PFSK-1 (cell line): ENCODE results near the gene FIBCD1.

ENCODE experiments used
- FOXP2 ChIP-seq: optimal IDR thresholded peaks from 2 replicates; pipeline ENCODE3; 2011; ENCODE audit warnings: borderline replicate concordance, control low read depth, inconsistent platforms; ENCODE audit not compliant: insufficient read depth; ENCODE audit errors: extremely low read length, extremely low read depth
- POLR2AphosphoS5 ChIP-seq: IDR thresholded peaks from 2 replicates; pipeline ENCODE4 v1.6.1; 2012; ENCODE audit warnings: low read depth, mild to moderate bottlenecking, control low read depth, low read length, moderate library complexity
- SIN3A ChIP-seq: IDR thresholded peaks from 2 replicates; pipeline ENCODE4 v1.6.1; 2012; ENCODE audit warnings: mild to moderate bottlenecking, low read length, moderate library complexity, borderline replicate concordance; ENCODE audit not compliant: insufficient read depth
- TAF1 ChIP-seq: IDR thresholded peaks from 2 replicates; pipeline ENCODE4 v1.6.1; 2012; ENCODE audit warnings: low read length, control low read depth, borderline replicate concordance; ENCODE audit not compliant: insufficient read depth
- TF ChIP-seq, protein P1 (sequence below), 2 experiments: IDR thresholded peaks; 2 replicates each; pipeline versions ENCODE4 v1.6.1 to v1.8.0; 2011 to 2012; ENCODE audit warnings: low read depth in 2 of 2, low read length in 2 of 2, control low read depth in 1 of 2, inconsistent platforms in 1 of 2, mild to moderate bottlenecking in 1 of 2, moderate library complexity in 1 of 2; ENCODE audit not compliant: insufficient read depth in 1 of 2

The FIBCD1 gene

DNA sequence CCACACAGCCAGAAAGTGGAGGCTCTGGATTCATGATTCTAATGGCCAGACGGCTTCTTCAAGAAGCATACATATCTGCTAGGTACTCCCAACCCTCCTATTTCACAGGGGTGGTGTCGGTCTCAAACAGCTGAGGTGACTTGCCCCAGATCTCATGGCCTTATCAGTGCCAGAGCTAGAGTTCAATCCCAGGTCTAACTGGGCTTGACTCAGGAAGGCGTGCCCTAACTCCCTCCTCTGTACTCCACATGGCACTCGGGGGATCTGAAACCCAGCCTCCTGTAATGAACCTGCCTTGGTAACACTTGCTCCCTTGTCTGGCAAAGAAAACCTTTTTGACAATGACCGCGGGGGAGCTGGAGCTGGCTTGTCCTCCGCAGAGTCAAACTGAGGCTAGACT lies 44.5 kb downstream of the FIBCD1 start:
- TF ChIP-seq, protein P1, sequence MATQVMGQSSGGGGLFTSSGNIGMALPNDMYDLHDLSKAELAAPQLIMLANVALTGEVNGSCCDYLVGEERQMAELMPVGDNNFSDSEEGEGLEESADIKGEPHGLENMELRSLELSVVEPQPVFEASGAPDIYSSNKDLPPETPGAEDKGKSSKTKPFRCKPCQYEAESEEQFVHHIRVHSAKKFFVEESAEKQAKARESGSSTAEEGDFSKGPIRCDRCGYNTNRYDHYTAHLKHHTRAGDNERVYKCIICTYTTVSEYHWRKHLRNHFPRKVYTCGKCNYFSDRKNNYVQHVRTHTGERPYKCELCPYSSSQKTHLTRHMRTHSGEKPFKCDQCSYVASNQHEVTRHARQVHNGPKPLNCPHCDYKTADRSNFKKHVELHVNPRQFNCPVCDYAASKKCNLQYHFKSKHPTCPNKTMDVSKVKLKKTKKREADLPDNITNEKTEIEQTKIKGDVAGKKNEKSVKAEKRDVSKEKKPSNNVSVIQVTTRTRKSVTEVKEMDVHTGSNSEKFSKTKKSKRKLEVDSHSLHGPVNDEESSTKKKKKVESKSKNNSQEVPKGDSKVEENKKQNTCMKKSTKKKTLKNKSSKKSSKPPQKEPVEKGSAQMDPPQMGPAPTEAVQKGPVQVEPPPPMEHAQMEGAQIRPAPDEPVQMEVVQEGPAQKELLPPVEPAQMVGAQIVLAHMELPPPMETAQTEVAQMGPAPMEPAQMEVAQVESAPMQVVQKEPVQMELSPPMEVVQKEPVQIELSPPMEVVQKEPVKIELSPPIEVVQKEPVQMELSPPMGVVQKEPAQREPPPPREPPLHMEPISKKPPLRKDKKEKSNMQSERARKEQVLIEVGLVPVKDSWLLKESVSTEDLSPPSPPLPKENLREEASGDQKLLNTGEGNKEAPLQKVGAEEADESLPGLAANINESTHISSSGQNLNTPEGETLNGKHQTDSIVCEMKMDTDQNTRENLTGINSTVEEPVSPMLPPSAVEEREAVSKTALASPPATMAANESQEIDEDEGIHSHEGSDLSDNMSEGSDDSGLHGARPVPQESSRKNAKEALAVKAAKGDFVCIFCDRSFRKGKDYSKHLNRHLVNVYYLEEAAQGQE (IDR thresholded peaks at IDR 0.05; ENCODE audit: insufficient read depth in 1 of 2, low read depth in 2 of 2, low read length in 2 of 2): no peak
- no peak for TF ChIP-seq FOXP2
- no peak for TF ChIP-seq TAF1
- TF ChIP-seq POLR2AphosphoS5: no peak
- TF ChIP-seq SIN3A: no peak

DNA sequence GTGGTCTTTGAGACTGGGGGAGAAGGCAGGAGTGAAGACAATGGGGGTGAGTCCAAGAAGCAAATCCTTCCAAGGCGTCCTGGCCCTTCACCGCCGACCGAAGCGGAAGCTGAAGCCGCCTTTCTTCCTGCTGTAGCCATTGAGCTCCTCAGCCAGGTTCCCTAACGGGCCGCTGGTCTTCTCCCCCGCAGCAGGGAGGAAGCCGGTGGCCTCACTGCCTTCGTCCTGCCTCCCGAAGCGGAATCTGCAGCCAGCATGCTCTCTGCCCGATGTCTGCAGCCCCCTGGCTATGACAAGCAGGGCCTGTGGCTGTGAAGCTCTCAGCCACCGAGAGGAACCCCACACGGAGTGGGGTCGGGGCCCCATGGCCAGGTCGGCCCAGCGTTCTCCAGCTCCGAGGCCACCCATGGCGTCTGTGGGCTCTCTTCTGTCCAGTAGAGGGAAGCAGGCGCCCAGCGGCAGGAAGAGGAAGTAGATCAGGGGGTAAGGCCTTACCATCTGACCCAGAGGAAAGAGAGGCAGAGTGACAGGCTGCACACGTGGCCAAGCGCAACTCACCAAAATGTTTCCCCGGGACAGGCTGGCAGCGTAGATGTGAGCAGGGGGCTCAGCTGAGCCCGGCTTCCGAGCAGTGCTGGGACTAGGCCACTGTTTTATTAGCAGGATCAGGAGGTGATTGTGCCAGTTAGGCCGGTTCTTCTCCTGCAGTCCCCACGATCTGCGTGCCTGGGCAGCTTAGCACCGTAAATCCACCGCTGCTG lies 45.5 kb downstream of the FIBCD1 start:
- no peak for TF ChIP-seq POLR2AphosphoS5
- TF ChIP-seq, protein P1 (IDR thresholded peaks at IDR 0.05; ENCODE audit: insufficient read depth in 1 of 2, low read depth in 2 of 2, low read length in 2 of 2): no peak
- TF ChIP-seq TAF1: no peak
- TF ChIP-seq FOXP2: no peak
- no peak for TF ChIP-seq SIN3A

DNA sequence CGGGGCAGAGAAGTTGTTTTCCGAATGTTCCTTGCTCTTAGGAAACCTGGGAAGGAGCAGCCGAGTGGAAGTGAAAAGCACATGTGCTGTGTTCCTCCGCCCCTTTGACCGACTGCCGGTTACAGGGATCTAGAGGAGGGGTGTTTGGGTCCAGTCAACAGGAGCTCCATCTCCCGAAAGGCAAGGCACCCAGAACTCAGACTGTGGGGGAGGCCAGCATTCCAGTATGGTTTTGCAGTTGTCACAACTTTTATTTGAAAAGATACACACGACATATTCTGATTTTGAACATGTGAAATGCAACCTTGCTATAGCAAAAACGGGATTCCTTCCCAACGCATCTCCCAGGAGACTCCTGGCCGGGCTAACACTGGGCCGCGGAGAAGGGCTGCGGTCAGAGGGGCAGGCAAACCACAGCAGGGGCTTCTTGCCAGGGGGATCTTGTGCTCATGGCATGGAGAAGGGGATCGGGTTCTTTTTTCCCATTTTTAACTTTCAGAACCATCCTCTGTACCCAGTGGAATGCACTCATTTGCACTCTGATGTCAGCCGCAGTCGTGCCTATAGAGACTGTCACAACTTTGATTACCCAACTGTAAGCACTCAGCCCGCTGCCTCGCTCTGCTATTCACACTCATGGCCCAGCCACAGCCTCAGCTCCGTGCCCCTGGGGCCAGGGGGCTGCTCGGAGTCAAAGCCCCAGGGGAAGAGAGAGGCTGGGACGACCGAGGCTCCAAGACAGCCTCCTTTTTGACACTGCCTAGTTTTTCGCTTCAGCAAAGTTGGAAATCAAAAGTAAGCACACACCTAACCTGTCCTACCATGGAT lies 46.4 kb downstream of the FIBCD1 start:
- TF ChIP-seq POLR2AphosphoS5 (no peak), FOXP2 (no peak), SIN3A (no peak), TAF1 (no peak)
- TF ChIP-seq, protein P1 (IDR thresholded peaks at IDR 0.05; ENCODE audit: insufficient read depth in 1 of 2, low read depth in 2 of 2, low read length in 2 of 2): no peak

DNA sequence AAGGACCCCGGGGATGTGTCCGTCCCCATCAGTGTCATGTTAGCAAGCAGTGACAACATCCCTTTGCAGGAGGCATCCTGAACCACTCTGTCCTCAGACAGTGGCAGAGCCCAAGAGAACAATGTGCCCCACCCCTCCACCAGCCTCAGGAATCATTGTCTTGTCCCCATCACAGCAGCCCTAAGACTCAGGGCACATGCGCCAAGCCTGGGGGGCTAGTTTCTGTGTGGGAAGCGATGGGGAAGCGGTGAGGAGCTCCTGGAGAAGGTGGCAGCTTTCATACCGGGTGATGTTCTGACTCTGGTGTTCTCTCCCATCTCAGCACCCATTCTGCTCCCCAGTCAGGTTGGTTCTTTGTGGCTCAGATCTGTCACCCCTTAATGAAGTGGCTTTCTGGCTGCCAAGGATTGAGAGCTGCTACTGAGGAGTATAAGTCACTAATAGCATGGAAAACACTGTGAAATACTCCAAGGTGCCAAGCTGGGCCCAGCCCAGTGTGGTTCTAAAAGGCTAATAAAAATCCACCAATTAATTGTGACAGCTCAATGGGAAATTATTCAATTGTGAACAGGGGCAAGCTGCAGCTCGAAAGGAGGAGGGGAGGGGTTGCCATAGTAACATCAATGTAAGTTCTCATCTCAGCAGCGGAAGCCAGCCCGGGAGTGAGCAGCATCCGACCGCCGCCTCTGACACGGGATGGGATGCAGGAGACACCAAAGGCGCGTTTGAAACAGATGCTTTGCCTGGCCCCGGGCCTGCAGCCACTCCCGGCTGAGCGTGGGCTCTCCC lies 47.2 kb downstream of the FIBCD1 start:
- TF ChIP-seq, protein P1 (IDR thresholded peaks at IDR 0.05; ENCODE audit: insufficient read depth in 1 of 2, low read depth in 2 of 2, low read length in 2 of 2): no peak
- no peak for TF ChIP-seq SIN3A
